Endothelial cell of umbilical vein (primary cell): ENCODE results near the gene PFDN1. TPM values are rescaled to one million over a fixed set of nuclear protein-coding genes. Genes with fewer than 3 reads are reported as not detected.

Experiments used
- BruUV-seq: library from RNA; stranded (reverse); fragments of 400-500 nt; replicated peaks from 2 replicates; lab custom pipeline; 2021; lab: Mats Ljungman, UMichigan
- CTCF ChIA-PET: fragments of 300-600, 350-600 bp; sonication (Branson Sonifier 250); formaldehyde crosslinking; loops from one replicate; lab custom pipeline; 2021; ENCODE audit warnings: antibody characterized with exemption, inconsistent platforms; lab: Charles Lee
- POLR2A ChIA-PET: fragments of 300-600, 350-600 bp; sonication (Branson Sonifier 250); formaldehyde crosslinking; loops from one replicate; lab custom pipeline; 2021; ENCODE audit warnings: antibody characterized with exemption, inconsistent platforms; lab: Charles Lee
- DNase-seq: peaks from one replicate; pipeline ENCODE4 v3.0.0-alpha.2; 2011; ENCODE audit warnings: low read depth, low spot score
- FAIRE-seq: peaks from 2 replicates; lab custom pipeline; 2011; peaks lifted over from hg19 to GRCh38; lab: Jason Lieb, UNC
- H2AFZ ChIP-seq: 2 replicates; pipeline ENCODE4 v1.6.0; 2012; ENCODE audit warnings: low read depth, low read length, control low read depth, inconsistent platforms
- H3K27ac ChIP-seq: 2 replicates; pipeline ENCODE4 v1.5.1; 2011; ENCODE audit warnings: low read depth, mild to moderate bottlenecking, control low read depth, low read length, moderate library complexity; ENCODE audit not compliant: insufficient read depth
- H3K27me3 ChIP-seq, 2 experiments: 2 replicates each; pipeline versions ENCODE4 v1.6.0 to v1.6.1; 2011; ENCODE audit warnings: low read length in 2 of 2, mixed read lengths in 1 of 2; ENCODE audit not compliant: control insufficient read depth in 2 of 2, insufficient read depth in 2 of 2
- H3K36me3 ChIP-seq, 2 experiments: 2 replicates in 1 of 2; 3 replicates in 1 of 2; pipeline ENCODE4 v1.5.1; 2011; ENCODE audit warnings: low read length in 2 of 2, mild to moderate bottlenecking in 1 of 2, moderate library complexity in 1 of 2; ENCODE audit not compliant: control insufficient read depth in 2 of 2, insufficient read depth in 2 of 2; ENCODE audit errors: extremely low read depth in 1 of 2
- H3K4me1 ChIP-seq: 3 replicates; pipeline ENCODE4 v1.5.1; 2011; ENCODE audit warnings: mild to moderate bottlenecking, low read length; ENCODE audit not compliant: control insufficient read depth, insufficient read depth; ENCODE audit errors: extremely low read depth
- H3K4me2 ChIP-seq: 2 replicates; pipeline ENCODE4 v1.6.1; 2011; ENCODE audit warnings: low read length, control low read depth, mixed read lengths; ENCODE audit not compliant: insufficient read depth
- H3K4me3 ChIP-seq, 3 experiments: fragments of 200-600 bp in 1 of 3; sonication (generic), shearing (Covaris generic) in 1 of 3; replicated peaks in 1 of 3; 2 replicates each; pipeline ENCODE4 v1.5.1; 2011 to 2016; ENCODE audit warnings: control low read depth in 3 of 3, low read length in 3 of 3, mild to moderate bottlenecking in 2 of 3, inconsistent platforms in 1 of 3, low read depth in 1 of 3, moderate library complexity in 1 of 3; ENCODE audit not compliant: insufficient read depth in 1 of 3
- H3K79me2 ChIP-seq: 2 replicates; pipeline ENCODE4 v1.6.0; 2012; ENCODE audit warnings: low read length, inconsistent platforms; ENCODE audit not compliant: control insufficient read depth, insufficient read depth
- H3K9ac ChIP-seq: replicated peaks from 2 replicates; pipeline ENCODE3; 2011; ENCODE audit warnings: low read length, control low read depth; ENCODE audit not compliant: insufficient read depth; ENCODE audit errors: extremely low read depth
- H3K9me1 ChIP-seq: replicated peaks from 3 replicates; pipeline ENCODE4 v1.6.0; 2011; ENCODE audit warnings: mild to moderate bottlenecking, low read length; ENCODE audit not compliant: control insufficient read depth, insufficient read depth; ENCODE audit errors: extremely low read depth
- H3K9me3 ChIP-seq: replicated peaks from 2 replicates; pipeline ENCODE4 v1.5.1; 2012; ENCODE audit warnings: low read length, inconsistent platforms; ENCODE audit not compliant: control insufficient read depth, insufficient read depth
- H4K20me1 ChIP-seq: replicated peaks from 2 replicates; pipeline ENCODE3; 2011; ENCODE audit warnings: mild to moderate bottlenecking, low read length; ENCODE audit not compliant: control insufficient read depth, insufficient read depth; ENCODE audit errors: extremely low read depth
- CTCF ChIP-seq, 2 donors: IDR thresholded peaks; 1 replicate in 1 of 2; 2 replicates in 1 of 2; pipeline ENCODE4 v1.5.1; 2011; ENCODE audit warnings: low read length in 2 of 2, mild to moderate bottlenecking in 2 of 2, moderate library complexity in 2 of 2, control low read depth in 1 of 2, inconsistent platforms in 1 of 2, low read depth in 1 of 2; ENCODE audit not compliant: insufficient read depth in 1 of 2; ENCODE audit errors: extremely low read depth in 1 of 2
- FOS ChIP-seq: IDR thresholded peaks from 2 replicates; pipeline ENCODE4 v1.6.1; 2011; ENCODE audit warnings: mild to moderate bottlenecking, low read length, moderate library complexity, borderline replicate concordance; ENCODE audit not compliant: insufficient read depth
- JUN ChIP-seq: IDR thresholded peaks from 2 replicates; pipeline ENCODE4 v1.6.1; 2011; ENCODE audit warnings: borderline replicate concordance, low read depth; ENCODE audit not compliant: insufficient read length, insufficient read depth
- POLR2A ChIP-seq: IDR thresholded peaks from 2 replicates; pipeline ENCODE4 v1.6.1; 2012; ENCODE audit warnings: low read depth, mild to moderate bottlenecking, control low read depth, low read length
- POLR2AphosphoS5 ChIP-seq: IDR thresholded peaks from 2 replicates; pipeline ENCODE4 v1.6.1; 2012; ENCODE audit warnings: low read depth, mild to moderate bottlenecking, control low read depth, low read length, moderate library complexity; ENCODE audit not compliant: insufficient read depth
- dilution Hi-C: fragments of 300-500 bp; cut with MboI; formaldehyde crosslinking; loops from one replicate; pipeline ENCODE4 v1.15.0; 2019; ENCODE audit warnings: low sequenced_read_pairs; ENCODE audit not compliant: extremely low pct_ligation_motif_present
- intact Hi-C: fragments of 100-400 bp; cut with micrococcal nuclease; formaldehyde crosslinking; loops from one replicate; pipeline ENCODE4 v1.10.0; 2022
- polyA plus RNA-seq, 4 experiments: library from polyadenylated mRNA; depleted of rRNA in 3 of 4; stranded (reverse) in 3 of 4; unstranded in 1 of 4; fragments of >200 nt; gene quantifications; 2 replicates each; pipeline versions ENCODE4 v1.2.1 to v1.2.3, GENCODE V29; 2011 to 2012; ENCODE audit warnings: missing spikeins in 1 of 4
- total RNA-seq: library from RNA; stranded (reverse); gene quantifications from 2 replicates; pipeline ENCODE4 v1.2.3, GENCODE V29; 2021
- TF ChIP-seq, protein P1 (sequence below): IDR thresholded peaks from 2 replicates; pipeline ENCODE4 v1.6.1; 2011; ENCODE audit not compliant: insufficient read depth, insufficient read length

Gene PFDN1
- total and polyA plus RNA-seq, 2 donors (not counting 3 experiments of a cell fraction or from before 2014, with no cell fraction given), result 107 to 158 TPM

DNA sequence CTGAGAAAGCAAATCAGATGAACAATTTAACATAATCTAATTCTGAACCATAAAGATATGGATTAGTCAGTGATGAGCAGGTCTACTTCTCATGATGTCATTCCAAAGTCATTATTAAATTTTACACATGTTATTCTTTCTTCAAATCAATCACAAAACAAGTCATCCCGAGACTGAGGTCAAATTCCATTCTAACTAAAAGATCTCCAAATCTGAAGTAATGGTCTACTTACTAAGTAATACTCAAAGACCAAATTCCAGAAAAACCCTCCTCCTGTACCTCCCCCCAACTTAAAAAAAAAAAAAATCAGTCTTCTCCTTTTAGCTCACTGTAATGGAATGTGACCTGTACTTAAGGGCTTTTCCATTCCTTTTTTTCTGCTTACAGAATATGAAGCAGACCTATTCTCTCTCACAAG is 4.7 kb downstream of the PFDN1 start:
- no peak overlapping the region for H2AFZ ChIP-seq
- TF ChIP-seq POLR2A (no peak), POLR2AphosphoS5 (no peak), CTCF (IDR thresholded peaks at IDR 0.05; ENCODE audit: extremely low read depth in 1 of 2, insufficient read depth in 1 of 2, low read depth in 1 of 2, low read length in 2 of 2) (no peak), FOS (no peak), JUN (peak; percentile 57)
- TF ChIP-seq, protein P1, sequence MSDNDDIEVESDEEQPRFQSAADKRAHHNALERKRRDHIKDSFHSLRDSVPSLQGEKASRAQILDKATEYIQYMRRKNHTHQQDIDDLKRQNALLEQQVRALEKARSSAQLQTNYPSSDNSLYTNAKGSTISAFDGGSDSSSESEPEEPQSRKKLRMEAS, result no peak
- no peaks in the 10 kb centered on the region for H3K9me1 ChIP-seq
- H3K9me3 ChIP-seq, result no peaks in the 10 kb centered on the region
- no peak overlapping the region for H3K4me3 ChIP-seq
- H3K4me1 ChIP-seq, result peaks cover 67% of the 10 kb centered on the region
- peak overlapping the region; percentile 38 for H3K9ac ChIP-seq
- H3K4me2 ChIP-seq, result peak overlapping the region; percentile 40
- no peaks in the 10 kb centered on the region for H3K36me3 ChIP-seq
- no TSS peak for BruUV-seq
- peak overlapping the region; percentile 64 for H3K27ac ChIP-seq
- H3K79me2 ChIP-seq, result peaks cover 71% of the 10 kb centered on the region
- FAIRE-seq (no peak), DNase-seq (peak; percentile 83)
- ChIA-PET POLR2A (interaction anchor here (1.0 to 1.8 kb wide), 3 partner anchors 14 to 48 kb away, joined by 4 to 6 read pairs (median 5); partner anchors contain the start of gene HBEGF), CTCF (interaction anchor here (0.8 to 2.9 kb wide), 11 partner anchors 12 to 54 kb away, joined by 3 to 20 read pairs (median 5); partner anchors contain the start of gene HBEGF)
- H4K20me1 ChIP-seq, result no peaks in the 10 kb centered on the region
- dilution Hi-C loops (no loop called here), intact Hi-C loops (loop anchor here (1.0 to 2.0 kb wide), 5 partner anchors 14 to 52 kb away; partner anchors contain the start of gene HBEGF)
- no peaks in the 10 kb centered on the region for H3K27me3 ChIP-seq
